22Rv1 (cell line): Measurements from ENCODE around the gene ARID3A.

Source experiments
- CTCF ChIP-seq: fragments of 450-650 bp; IDR thresholded peaks from 2 replicates; pipeline ENCODE4 v1.5.1; 2017; ENCODE audit warnings: mild to moderate bottlenecking
- ZFX ChIP-seq: fragments of 450-650 bp; IDR thresholded peaks from 2 replicates; pipeline ENCODE4 v1.6.1; 2017; ENCODE audit warnings: antibody characterized with exemption, borderline replicate concordance

GRCh38 chr19:994516-994915 lies 68.7 kb downstream of the ARID3A start:
- TF ChIP-seq CTCF (no peak), ZFX (no peak)
